NCI-H2227 (cell line): Measurements from ENCODE around the gene DGKD.
A peak's percentile ranks its signal among the peaks of the same experiment; 100 is the strongest.

ENCODE experiments used
- DNase-seq: peaks from one replicate; lab custom pipeline; 2025; ENCODE audit not compliant: unreplicated experiment; lab: John Stamatoyannopoulos, UW

DGKD gene

DNA sequence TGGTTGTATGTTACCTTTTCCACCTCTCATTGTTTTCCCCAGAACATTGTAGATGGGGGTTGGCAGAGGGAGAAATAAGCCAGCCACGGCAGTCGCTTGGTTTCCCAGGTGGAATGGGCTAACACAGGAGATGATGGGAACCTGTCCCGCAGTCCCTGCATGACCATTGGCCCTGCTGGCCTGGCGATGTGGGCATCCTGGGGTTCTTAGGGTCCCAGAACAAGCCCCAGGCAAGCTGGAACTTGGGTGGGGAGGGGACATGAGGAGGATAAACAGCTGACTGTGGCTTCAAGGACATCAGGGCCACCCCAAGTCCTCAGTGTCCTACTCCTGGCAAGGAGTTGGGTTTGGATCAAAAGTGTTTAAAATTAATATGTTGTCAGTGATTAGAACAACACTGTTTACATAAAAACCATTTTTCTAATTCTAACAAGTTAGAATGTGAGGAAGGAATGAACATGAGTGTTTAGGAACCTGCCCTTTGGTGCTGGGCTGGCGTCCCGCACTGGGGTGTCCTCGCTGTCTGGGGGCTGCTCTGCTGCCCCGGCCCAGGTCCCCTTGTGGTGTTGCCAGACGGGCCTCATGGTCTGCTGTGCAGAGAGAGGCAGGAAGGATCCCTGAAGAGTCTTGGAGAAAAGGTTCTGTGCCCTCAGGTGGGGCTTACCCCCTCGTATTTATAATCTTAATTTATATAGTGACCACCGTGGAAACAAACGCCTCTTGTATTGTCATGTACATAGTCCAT lies 117.2 kb downstream of the DGKD start:
- no peak for DNase-seq

- DNase-seq: no peak
Observed at GRCh38 chr2:233473386-233473791, 119.1 kb downstream of the DGKD start.

- no peak for DNase-seq
Observed at GRCh38 chr2:233473878-233474277, 119.6 kb downstream of the DGKD start.

DNA sequence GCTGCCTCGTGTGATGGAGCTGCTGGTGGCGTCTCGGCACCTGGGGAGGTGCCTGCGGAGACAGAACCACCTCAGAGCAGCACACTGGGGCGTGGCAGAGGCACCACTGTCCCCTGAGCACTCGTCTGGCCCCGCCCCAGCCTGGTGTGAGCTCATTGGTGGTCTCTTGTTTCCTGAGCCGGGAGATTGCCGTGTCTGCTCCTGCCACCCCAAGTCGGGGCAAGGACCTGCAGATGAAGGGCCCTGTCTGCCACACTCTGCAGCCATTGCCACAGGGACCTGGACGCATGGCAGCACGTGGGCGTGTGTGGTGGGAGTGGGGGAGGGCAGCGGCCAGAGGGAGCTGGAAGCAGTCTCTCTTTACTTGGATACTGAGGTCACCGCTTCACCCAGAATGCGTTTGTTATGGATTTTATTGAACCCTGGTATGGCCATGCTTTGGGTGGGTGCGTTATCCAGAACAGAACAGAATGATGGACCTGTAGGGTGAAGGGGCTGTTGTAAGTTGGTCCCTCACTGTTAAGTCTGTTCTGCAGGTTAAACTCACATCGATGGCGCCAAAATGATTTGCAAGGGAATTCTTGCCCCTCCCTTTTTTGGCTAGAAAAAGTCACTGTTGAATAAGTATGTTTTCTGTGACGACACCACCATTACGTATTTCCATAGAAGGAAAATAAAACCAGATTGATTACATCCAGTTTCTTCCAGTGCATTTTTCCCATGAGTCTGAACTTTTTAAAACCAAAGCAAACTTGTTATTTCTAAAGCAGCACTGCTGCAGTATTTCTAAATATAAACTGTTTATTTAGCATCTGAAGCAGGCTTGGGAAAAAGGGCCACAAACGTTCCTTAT lies 120.2 kb downstream of the DGKD start:
- no peak for DNase-seq

- no peak for DNase-seq
Observed at GRCh38 chr2:233476063-233476410, 121.7 kb downstream of the DGKD start.

DNA sequence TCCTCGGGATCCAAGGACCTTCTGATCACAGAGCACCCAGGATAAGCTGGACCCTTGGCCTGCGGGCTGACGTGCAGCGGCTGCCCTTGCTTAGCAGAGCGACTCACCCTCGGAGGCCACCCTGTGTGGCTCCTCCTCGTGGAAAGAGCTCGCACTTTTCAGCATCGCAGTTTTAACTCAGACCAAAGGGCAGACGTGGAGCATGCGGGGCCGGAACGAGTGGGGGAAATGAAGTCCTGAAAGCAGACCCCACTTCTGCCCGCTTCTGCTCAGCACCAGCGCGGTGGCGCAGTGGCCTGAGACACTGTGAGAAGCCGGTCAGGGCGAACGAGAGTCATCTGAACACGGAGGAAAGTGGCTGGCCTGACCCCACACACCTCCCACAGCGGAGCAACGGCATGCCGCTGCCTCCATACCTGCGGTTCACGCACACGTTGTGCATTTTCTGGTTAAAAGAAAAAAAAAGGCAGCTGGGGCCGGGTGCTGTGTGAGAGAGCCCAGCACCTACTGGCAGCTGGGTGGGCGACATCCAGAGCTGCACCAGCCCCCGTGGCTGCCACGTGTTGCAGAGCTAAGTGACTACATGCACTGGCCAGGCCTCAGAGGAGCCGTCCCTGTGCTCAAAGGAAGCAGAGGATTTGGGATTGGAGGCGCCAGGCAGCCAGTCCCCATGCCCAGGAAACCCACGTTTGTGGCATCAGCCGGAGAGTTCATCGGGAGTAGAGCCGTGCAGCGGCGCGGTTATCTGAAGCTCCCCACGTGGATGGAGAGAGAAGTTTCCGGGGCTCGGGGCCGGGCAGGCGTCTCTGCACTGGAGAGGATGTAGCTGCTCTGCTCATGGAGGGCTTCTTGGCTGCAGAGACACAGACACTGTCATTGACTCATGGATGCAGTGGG lies 122.6 kb downstream of the DGKD start:
- DNase-seq: no peak

- DNase-seq: no peak
Observed at GRCh38 chr2:233477548-233478433, 123.5 kb downstream of the DGKD start.

DNA sequence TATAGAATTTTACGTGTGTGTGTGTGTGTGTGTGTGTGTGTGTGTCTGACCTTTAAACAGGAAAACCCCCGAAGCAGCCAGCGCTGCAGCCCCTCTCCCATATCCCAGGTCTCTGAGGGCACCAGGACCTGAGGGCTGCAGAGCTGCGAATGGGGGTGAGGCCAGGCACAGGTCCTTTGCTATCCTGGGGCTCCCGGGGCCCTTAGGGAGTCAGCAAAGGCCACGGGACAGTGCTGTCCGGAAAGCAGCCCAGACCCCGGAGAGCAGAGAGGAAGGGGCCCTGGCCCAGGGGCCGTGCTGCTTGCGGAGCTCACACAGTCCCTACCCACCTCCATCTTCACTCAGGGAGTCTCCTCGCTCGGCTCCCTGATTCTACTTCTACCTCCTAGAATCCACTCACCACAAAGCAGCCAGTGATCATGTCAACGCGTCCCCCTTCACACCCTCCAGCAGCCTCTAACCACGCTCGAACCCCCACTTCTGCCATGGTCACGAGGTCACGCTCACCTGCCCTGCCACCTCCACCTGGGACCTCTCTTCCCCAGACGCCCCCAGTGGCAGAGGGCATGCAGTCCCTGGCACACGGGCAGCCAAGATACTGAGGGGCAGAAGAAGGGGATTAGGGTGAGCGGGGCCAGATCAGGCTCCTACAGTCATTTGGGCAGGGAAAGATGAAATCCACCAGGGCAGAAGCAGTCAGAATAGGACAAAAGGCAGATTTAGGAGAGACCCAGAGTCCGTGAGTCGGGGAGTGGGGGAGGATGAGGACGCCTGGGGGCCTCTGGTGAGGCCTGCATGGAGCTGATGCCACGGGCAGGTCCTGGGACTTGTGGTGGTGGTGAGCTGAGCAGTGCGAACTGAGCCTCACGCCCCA lies 125.6 kb downstream of the DGKD start:
- DNase-seq: no peak

- peak; percentile 57 for DNase-seq
Observed at GRCh38 chr2:233480490-233481202, 126.4 kb downstream of the DGKD start.

GRCh38 chr2:233481368-233482142 lies 127.3 kb downstream of the DGKD start:
- DNase-seq: no peak

DNA sequence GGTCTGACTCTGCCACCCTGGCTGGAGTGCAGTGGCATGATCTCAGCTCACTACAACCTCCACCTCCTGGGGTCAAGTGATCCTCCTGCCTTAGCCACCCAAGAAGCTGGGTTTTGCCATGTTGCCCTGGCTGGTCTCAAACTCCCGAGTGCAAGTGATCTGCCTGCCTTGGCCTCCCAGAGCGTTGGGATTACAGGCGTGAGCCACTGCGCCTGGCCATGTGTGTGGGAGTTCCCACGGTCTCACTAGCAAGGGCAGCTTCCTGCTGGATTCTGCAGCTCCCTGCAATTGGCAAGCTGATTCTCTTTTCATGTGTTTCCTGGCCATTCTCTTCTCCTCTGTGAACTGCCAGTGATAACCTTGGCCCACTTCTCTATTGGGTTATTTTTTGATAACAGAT lies 128.3 kb downstream of the DGKD start:
- no peak for DNase-seq

GRCh38 chr2:233485726-233486125 lies 131.4 kb downstream of the DGKD start:
- DNase-seq: no peak

DNA sequence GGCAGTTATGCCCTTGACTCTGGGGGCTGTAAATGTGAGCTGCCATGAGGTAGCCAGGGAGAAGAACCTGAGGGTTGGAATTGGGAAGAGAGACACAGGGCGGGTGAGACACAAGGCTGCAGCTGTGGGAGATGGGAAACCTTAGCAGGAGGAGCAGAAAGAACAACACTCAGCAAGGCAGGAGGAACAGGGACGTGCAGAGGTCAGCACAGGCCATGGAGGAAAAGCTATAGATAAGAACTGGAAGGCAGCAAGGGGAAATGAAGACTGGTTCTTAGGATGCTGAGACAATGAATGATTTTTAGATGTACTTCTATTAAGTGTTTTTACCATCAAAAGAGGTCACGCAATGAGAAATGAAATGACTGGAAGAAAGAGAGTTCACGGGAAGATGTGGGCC lies 132.1 kb downstream of the DGKD start:
- no peak for DNase-seq

DNA sequence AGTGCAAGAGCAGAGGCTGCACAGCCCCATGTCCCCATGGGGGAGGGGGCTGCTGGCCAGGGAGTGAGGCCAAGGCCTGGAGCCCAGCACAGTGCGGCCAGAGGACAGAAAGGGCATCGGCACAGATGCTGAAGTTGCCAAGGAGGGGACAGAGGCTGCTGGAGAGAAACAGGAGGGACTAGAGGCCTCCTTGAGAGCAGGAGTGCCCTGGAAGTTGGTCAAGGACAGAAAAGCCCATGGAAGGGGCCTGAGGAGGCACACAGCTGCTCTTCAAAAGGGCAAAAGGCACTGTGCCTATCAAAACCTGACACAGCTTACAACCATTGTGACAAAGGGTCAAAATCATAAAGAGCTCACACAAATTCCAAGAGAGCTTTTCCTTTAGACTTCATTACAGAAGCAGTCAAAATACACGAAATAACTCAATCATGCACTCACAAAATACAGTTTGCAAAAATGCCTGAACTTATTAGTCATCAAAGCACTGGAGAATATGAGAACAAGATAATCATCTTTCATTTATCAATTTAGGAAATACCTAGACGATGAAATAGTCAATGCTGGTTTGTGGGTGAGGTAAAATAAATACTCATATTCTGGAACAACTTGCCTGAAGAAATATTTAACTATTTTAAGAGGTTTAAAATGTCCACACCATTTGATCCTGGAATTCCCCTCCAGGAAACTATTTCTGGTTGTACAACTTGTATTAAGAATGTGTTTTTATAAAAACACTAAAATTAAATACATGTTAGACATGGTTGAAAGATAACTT lies 132.7 kb downstream of the DGKD start:
- DNase-seq: no peak

- DNase-seq: no peak
Observed at GRCh38 chr2:233487748-233488345, 133.6 kb downstream of the DGKD start.

DNA sequence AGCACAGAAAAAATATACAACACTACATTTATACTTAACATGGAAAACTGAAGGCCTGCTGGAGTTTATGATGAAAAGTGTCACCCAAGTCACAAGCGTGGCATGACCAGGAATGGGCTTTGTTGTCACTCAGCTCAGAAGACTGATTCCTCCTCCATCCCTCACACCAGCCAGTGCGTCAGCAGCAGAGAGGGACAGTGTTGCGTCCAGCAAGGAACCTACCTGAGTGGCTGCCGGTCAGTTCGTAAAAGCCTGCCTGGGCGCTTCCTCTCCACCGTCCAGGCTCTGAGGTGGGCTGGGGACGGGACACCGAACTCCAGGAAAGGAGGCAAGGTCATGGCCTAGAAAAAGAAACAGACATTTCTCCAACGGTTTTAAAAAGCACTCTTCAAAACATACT lies 134.8 kb downstream of the DGKD start:
- no peak for DNase-seq

DNA sequence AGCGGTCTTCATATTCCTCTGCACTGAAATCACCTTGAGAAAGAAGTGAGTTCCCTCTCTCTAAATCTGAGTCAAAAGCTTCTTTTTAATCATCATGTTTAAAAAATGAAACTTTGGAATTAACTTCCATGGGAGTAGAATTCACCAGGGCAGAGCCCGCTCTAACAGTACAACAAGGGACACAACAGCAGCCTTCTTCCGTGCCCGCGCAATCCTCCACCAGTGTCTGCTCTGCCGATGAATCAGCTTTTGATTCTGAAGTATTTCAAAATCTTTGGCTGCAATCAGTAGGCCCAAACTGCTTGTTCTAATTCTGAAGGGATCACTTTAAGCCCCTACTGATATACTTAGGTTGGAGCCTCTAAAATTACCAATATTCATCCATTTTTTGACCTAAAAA lies 135.4 kb downstream of the DGKD start:
- DNase-seq: no peak
